K562 (cell line): ENCODE results near the gene RIIAD1. TPM values are rescaled to one million over a fixed set of nuclear protein-coding genes. Genes with fewer than 3 reads are reported as not detected.

Experiments
- CAMTA2 ChIP-seq: fragments of 250-450 bp; sonication (Bioruptor Pico); conservative IDR thresholded peaks from 2 replicates; pipeline ENCODE4 v1.5.1; 2022
- CHD4 ChIP-seq: fragments of 200-600 bp; sonication (generic); IDR thresholded peaks from 3 replicates; pipeline ENCODE4 v1.6.1; 2012; ENCODE audit warnings: low read depth, mild to moderate bottlenecking, mixed read lengths, low read length, inconsistent platforms; ENCODE audit not compliant: insufficient read depth, insufficient replicate concordance, poor library complexity, severe bottlenecking
- CSDE1 ChIP-seq, 2 experiments: fragments of 450-650 bp; IDR thresholded peaks; 2 replicates each; pipeline ENCODE4 v1.6.1; 2016; ENCODE audit warnings: mild to moderate bottlenecking in 1 of 2
- CTBP1 ChIP-seq: fragments of 450-650 bp; IDR thresholded peaks from 2 replicates; pipeline ENCODE4 v1.6.1; 2016; ENCODE audit warnings: borderline replicate concordance
- E2F4 ChIP-seq: sonication (generic); formaldehyde crosslinking; IDR thresholded peaks from 2 replicates; pipeline ENCODE4 v1.8.0; 2022; ENCODE audit warnings: mild to moderate bottlenecking, low read depth, missing genetic modification reagents
- ELK3 ChIP-seq: fragments of 450-650 bp; formaldehyde crosslinking; IDR thresholded peaks from 2 replicates; pipeline ENCODE4 v1.4.0; 2020; ENCODE audit warnings: mild to moderate bottlenecking
- FOXK1 ChIP-seq: sonication (generic); formaldehyde crosslinking; IDR thresholded peaks from 2 replicates; pipeline ENCODE4 v1.8.0; 2022; ENCODE audit warnings: missing genetic modification reagents, mild to moderate bottlenecking, borderline replicate concordance
- HDAC1 ChIP-seq, 2 experiments: fragments of 450-650 bp; IDR thresholded peaks; 2 replicates each; pipeline ENCODE4 v1.6.1; 2016 to 2017; ENCODE audit warnings: inconsistent platforms in 1 of 2, mild to moderate bottlenecking in 1 of 2, moderate library complexity in 1 of 2
- HMG20A ChIP-seq: fragments of 450-650 bp; formaldehyde crosslinking; conservative IDR thresholded peaks from 2 replicates; pipeline ENCODE4 v1.4.0; 2020; ENCODE audit warnings: mild to moderate bottlenecking, mixed read lengths
- JUN ChIP-seq, 2 experiments: sonication (generic) in 1 of 2; formaldehyde crosslinking in 1 of 2; IDR thresholded peaks; 2 replicates each; pipeline versions ENCODE4 v1.6.1 to v1.8.0; 2012 to 2022; ENCODE audit warnings: borderline replicate concordance in 2 of 2, mild to moderate bottlenecking in 2 of 2, improper control_type of control experiment in 1 of 2, low read depth in 1 of 2, low read length in 1 of 2, missing genetic modification reagents in 1 of 2
- KLF6 ChIP-seq: fragments of 250-450 bp; sonication (Bioruptor Pico); IDR thresholded peaks from 2 replicates; pipeline ENCODE4 v1.4.0; 2020; ENCODE audit warnings: mild to moderate bottlenecking, moderate library complexity, borderline replicate concordance
- LARP7 ChIP-seq: fragments of 450-650 bp; IDR thresholded peaks from 2 replicates; pipeline ENCODE4 v1.6.1; 2016
- MLX ChIP-seq, 2 experiments: fragments of 450-650 bp in 1 of 2; sonication (generic) in 1 of 2; formaldehyde crosslinking; conservative IDR thresholded peaks; 2 replicates each; pipeline versions ENCODE4 v1.4.0 to v1.8.1; 2020 to 2022; ENCODE audit warnings: mild to moderate bottlenecking in 1 of 2, missing genetic modification reagents in 1 of 2
- RBM14 ChIP-seq: fragments of 200-400 bp; formaldehyde crosslinking; IDR thresholded peaks from 2 replicates; pipeline ENCODE4 v1.6.1; 2018; ENCODE audit warnings: low read depth, mild to moderate bottlenecking, low read length, moderate library complexity, borderline replicate concordance; ENCODE audit not compliant: insufficient read depth
- SMARCE1 ChIP-seq: fragments of 450-650 bp; IDR thresholded peaks from 2 replicates; pipeline ENCODE4 v1.7.1; 2016; ENCODE audit warnings: mild to moderate bottlenecking
- SRSF7 ChIP-seq: fragments of 200-400 bp; formaldehyde crosslinking; optimal IDR thresholded peaks from 2 replicates; pipeline ENCODE3; 2017; ENCODE audit warnings: mild to moderate bottlenecking, low read depth, low read length
- TAF7 ChIP-seq: fragments of 450-650 bp; IDR thresholded peaks from 2 replicates; pipeline ENCODE4 v1.6.1; 2016; ENCODE audit warnings: missing genetic modification characterization, missing compliant biosample characterization
- TCFL5 ChIP-seq: fragments of 250-450 bp; sonication (Bioruptor Pico); conservative IDR thresholded peaks from 2 replicates; pipeline ENCODE4 v1.6.1; 2021; ENCODE audit warnings: mild to moderate bottlenecking, moderate library complexity, matching md5 sums
- TRIM24 ChIP-seq, 2 experiments: fragments of 450-650 bp; IDR thresholded peaks; 2 replicates each; pipeline ENCODE4 v1.6.1; 2016
- ZBTB1 ChIP-seq: sonication (generic); formaldehyde crosslinking; IDR thresholded peaks from 2 replicates; pipeline ENCODE4 v1.8.1; 2023; ENCODE audit warnings: missing genetic modification reagents, low read depth, mild to moderate bottlenecking, borderline replicate concordance
- ZC3H11A ChIP-seq: IDR thresholded peaks from 2 replicates; pipeline ENCODE4 v1.6.1; 2012; ENCODE audit warnings: low read depth, low read length, improper control_type of control experiment
- ZFP30 ChIP-seq: fragments of 250-450 bp; sonication (Bioruptor Pico); IDR thresholded peaks from 2 replicates; pipeline ENCODE4 v1.8.0; 2022; ENCODE audit warnings: moderate library complexity, mild to moderate bottlenecking, inconsistent platforms, borderline replicate concordance
- ZNF143 ChIP-seq: sonication (generic); formaldehyde crosslinking; IDR thresholded peaks from 2 replicates; pipeline ENCODE4 v1.9.0; 2022; ENCODE audit warnings: mild to moderate bottlenecking, missing genetic modification reagents
- ZNF408 ChIP-seq: fragments of 250-450 bp; sonication (Bioruptor Pico); IDR thresholded peaks from 2 replicates; pipeline ENCODE4 v1.4.0; 2020; ENCODE audit warnings: low read depth, mild to moderate bottlenecking, moderate library complexity
- ZNF507 ChIP-seq: conservative IDR thresholded peaks from 2 replicates; pipeline ENCODE4 v1.6.1; 2017; ENCODE audit warnings: missing genetic modification characterization, missing compliant biosample characterization
- ZNF696 ChIP-seq: fragments of 250-450 bp; sonication (Bioruptor Pico); conservative IDR thresholded peaks from 2 replicates; pipeline ENCODE4 v1.4.0; 2020; ENCODE audit warnings: mild to moderate bottlenecking, moderate library complexity
- ZNF766 ChIP-seq: fragments of 200-800 bp; sonication (Bioruptor generic); conservative IDR thresholded peaks from 2 replicates; pipeline ENCODE4 v1.6.1; 2016; ENCODE audit warnings: missing genetic modification characterization, missing compliant biosample characterization
- polyA plus RNA-seq, 8 experiments: library from polyadenylated mRNA; depleted of rRNA in 4 of 8; stranded (reverse) in 5 of 8; unstranded in 3 of 8; fragments of >200 nt; fragmentation: Nextera tagmentation in 2 of 8; fragmentation: Illumina TruSeq in 1 of 8; extraction: Ambion mirVana in 2 of 8; extraction: Trizol in 1 of 8; gene quantifications; 2 replicates each; pipeline versions ENCODE4 v1.2.1 to v1.2.3, GENCODE V29; 2011 to 2014; ENCODE audit warnings: inconsistent platforms in 1 of 8, missing spikeins in 1 of 8
- total RNA-seq, 7 experiments: library from RNA; depleted of rRNA in 6 of 7; stranded (reverse); fragments of >200 nt in 6 of 7; fragmentation: Illumina TruSeq in 2 of 7; extraction: Trizol in 2 of 7; gene quantifications; 2 replicates each; pipeline versions ENCODE4 v1.2.1 to v1.2.3, GENCODE V29; 2011 to 2021; ENCODE audit warnings: low replicate concordance in 1 of 7

RIIAD1 gene
- total and polyA plus RNA-seq, 9 of the 15 experiments (the other 6 are each of a cell fraction or from before 2014, with no cell fraction given): not detected

DNA sequence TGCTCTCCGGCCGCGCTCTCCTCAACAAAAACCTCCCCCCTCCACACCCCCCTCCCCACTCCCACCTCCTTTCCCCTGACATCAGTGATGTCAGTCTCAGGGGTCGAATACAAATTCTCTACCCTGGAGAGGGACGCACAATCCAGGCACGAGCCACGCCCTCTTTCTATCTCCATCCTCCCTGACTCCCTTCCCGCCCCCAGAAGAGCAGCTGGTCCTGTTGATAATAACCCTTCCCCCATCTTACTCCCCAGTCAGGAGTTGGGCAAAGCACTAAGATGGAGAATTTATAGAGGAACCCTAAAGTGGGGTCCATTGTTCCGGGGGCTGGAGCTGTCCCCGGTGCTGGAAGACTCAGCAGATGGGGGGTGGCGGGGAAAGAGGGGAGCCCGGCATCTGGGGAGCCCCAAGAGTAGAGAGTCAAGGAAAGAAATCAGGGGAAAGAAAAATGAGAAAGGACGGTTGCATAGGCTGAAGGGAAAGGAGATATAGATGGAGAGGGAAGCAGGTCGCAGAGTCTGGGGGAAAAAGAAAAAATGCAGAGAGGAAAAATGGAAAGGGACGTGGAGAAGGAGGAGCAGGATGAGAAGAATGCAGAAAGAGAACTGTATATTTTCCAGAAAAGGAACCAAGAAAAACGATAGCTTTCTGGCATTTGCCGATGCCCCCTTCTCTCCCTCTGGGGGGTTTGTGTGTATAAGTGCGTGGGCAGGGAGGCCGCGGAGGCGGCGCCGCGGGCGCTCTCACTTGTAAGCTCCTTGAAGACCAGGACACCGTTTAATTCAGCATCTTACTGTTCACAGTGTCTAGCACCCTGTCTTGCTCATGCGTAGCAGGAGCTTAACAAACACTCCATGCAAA lies 4.3 kb upstream of the RIIAD1 start, which contains the start of gene CELF3 (continued):
- TF ChIP-seq MLX (CRISPR knock-in tag; conservative IDR thresholded peaks at IDR 0.05) (no peak), ZNF507 (tag) (no peak), ZFP30 (CRISPR knock-in tag) (no peak), ZBTB1 (CRISPR knock-in tag) (no peak), HDAC1 (IDR thresholded peaks at IDR 0.05) (peak in 1 of 2 experiments; percentile 67; a peak in 2 of 4 replicates), CHD4 (no peak), JUN (IDR thresholded peaks at IDR 0.05; ENCODE audit: borderline replicate concordance, low read depth, low read length) (no peak), JUN (CRISPR knock-in tag; IDR thresholded peaks at IDR 0.05; ENCODE audit: borderline replicate concordance) (no peak), TCFL5 (CRISPR knock-in tag) (no peak), ZNF408 (CRISPR knock-in tag) (no peak), ZNF143 (no peak), TRIM24 (IDR thresholded peaks at IDR 0.05) (peak; percentile 80 to 81), RBM14 (no peak), ZC3H11A (no peak), CTBP1 (peak; percentile 74; the same call in 1 of the 2 replicates), SMARCE1 (no peak), E2F4 (CRISPR knock-in tag) (no peak), ZNF696 (CRISPR knock-in tag) (no peak), ZNF766 (CRISPR knock-in tag) (no peak; the same call in 1 of the 2 replicates), KLF6 (no peak), ELK3 (CRISPR knock-in tag) (no peak), TAF7 (tag) (no peak), LARP7 (no peak), HMG20A (CRISPR knock-in tag) (no peak), FOXK1 (CRISPR knock-in tag) (no peak), SRSF7 (no peak), CAMTA2 (CRISPR knock-in tag) (no peak), CSDE1 (IDR thresholded peaks at IDR 0.05) (no peak)
